Activated CD8-positive, alpha-beta memory T cell treated with anti-CD3 and anti-CD28 coated beads for 24 hours (primary cell): ENCODE data around the gene NME4.
"Not testable (repeated sequence)": the region's sequence is repeated elsewhere in the genome, so short reads cannot be mapped to it uniquely, and the experiment has no call there.

Source experiments
- DNase-seq: peaks from one replicate; pipeline ENCODE4 v3.0.0-alpha.2; 2020

Gene NME4

DNA sequence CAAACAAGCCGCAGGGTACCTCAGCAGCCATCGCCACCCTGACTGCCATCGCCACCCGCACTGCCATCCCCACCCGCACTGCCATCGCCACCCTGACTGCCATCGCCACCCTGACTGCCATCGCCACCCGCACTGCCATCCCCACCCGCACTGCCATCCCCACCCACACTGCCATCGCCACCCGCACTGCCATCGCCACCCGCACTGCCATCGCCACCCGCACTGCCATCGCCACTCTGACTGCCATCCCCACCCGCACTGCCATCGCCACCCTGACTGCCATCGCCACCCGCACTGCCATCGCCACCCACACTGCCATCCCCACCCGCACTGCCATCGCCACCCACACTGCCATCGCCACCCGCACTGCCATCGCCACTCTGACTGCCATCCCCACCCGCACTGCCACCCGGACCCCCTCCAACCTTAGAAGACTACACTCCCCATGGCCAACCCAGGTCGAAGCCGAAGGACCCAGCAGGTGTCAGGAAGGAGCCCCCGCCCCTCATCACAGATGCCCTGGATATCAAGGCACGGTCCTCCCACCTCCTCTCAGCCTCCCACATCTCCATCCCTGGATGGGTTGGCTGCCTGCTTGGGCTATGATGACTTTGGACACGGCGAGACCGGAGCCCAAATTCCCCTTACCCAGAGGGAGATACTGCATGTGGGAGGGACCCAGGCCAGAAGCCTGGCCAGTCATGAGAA lies 18.7 kb upstream of the NME4 start:
- DNase-seq, result not testable (repeated sequence)

DNA sequence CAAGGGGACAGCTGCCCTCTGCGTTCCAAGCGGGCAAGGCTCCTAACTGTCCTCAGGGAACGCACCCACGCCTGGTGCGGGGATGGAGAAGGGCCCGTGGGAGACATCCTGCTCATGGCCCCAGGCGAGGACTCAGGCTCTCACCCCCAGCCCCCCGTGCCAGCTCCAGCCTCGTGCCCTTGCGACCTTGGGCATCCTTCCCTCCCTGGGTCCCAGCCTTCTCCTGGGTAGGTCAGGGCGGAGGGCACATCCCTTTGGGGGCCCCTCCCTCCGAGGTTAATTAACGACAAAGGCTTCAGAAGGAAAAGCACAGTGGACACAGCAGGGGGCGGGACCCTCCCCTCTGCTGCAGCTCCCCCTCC lies 18.2 kb upstream of the NME4 start:
- DNase-seq, result no peak

DNA sequence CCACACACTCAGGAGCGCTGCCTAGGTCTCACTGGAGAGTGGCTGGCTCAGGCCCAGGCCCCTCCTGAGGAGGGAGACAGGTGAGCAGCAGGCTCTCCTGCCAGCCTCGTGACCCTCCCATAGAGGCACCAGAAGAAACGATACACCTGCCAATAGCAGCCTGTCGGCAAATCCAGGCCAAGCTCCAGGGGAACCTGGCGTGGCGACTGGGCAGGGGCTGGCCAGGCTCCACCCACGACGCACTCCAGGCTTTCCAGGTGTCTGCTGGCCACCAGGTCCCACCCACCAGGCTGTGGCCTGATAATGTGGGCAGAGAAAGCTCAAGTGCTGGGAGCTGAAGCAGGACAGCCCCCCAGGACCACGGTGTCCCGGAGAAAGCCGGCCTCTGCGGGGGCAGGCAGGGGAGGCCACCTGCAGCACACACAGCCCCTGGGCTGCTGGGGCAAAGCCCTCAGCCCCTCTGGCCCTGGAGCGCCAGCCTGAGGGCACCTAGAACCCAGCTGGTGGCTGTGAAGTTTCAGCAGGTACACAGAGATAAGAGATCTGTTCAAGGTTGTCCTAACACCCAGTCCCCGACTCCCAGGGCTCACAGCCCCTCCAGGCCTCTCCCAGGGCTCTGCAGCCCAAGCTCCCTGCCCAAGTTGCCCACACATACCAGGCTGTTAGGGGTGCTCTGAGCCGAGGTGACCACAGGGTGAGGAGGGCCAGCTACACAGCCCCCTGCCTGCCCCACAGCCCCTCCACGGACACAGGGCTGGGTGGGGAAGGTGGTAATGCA lies 17.6 kb upstream of the NME4 start:
- DNase-seq, result no peak

DNA sequence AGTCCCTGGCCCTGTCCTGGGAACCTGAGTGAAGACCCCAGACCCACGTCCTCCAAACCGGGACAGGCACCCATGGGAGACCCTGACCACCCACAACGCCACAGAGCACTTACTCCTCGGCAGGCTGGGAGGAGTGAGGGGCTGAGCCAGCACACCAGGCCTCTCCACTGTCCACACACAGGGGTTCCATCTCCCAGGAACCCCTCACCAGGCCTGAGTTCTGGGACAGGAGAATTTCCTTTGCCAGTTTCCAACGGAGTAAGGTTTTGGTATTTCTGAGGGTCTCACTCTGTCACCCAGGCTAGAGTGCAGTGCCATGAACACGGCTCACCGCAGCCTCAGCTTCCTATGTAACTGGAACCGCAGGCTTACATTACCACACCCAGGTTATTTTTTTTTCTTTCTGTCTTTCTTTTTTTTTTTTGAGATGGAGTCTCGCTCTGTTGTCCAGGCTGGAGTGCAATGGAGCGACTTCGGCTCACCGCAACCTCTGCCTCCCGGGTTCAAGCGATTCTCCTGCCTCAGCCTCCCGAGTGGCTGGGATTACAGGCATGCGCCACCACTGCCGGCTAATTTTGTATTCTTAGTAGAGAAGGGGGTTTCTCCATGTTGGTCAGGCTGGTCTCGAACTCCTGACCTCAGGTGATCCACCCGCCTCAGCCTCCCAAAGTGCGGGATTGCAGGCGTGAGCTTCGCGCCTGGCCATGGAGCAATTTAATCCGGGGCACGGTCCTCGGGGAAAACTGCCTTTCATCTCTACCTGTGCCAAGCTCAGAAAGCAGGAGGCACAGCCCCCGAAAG lies 16.8 kb upstream of the NME4 start:
- no peak for DNase-seq

DNA sequence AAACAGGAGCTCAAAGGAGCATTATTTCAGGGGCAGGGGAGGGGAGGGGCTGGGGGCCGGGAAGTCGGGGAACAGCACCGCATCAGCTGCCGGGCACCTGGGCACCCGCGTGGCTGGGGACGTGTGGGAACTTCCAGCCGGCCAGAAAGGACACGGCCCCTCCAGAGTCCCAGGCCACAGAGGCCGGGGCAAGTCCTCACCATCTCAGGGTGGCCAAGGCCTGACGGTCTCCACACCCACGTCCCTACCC lies 16.3 kb upstream of the NME4 start:
- no peak for DNase-seq

DNA sequence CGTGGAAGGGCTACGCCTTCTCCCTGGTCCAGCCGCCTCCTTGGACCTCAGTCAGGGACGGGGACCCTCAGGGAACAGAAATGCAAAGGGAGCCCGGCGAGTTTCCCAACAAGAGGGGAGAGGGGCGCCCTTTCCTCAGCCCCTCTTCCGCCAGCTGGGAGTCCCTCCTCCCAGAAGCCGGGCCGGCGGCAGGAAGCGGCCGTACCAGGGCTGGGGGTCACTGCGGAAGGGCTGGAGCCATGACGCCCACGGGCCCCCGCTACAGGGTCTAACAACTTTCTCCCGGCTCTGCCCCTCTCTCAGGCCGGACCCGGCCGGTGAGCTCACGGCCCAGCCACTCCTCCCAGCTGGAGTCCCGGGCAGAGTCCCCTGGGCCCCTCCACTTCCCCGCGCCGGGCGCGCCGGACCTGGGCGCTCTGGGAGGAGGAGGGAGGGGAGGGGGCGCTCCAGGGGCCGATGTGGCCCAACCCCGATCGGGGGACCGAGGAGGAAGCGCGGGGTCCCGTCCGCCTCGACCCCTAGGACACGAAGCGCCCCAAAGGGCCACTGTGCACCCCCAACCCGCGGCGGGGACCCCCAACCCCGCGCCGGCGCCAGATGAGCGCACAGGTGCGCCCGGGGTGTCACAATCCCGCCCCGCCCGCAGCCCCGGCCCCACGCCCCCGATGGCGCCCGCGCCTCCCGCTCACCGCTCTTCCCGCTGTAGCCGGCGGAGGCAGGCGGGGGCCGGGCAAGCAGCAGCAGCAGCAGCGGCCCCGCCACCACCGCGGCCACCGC lies 15.8 kb upstream of the NME4 start:
- DNase-seq, result no peak

DNA sequence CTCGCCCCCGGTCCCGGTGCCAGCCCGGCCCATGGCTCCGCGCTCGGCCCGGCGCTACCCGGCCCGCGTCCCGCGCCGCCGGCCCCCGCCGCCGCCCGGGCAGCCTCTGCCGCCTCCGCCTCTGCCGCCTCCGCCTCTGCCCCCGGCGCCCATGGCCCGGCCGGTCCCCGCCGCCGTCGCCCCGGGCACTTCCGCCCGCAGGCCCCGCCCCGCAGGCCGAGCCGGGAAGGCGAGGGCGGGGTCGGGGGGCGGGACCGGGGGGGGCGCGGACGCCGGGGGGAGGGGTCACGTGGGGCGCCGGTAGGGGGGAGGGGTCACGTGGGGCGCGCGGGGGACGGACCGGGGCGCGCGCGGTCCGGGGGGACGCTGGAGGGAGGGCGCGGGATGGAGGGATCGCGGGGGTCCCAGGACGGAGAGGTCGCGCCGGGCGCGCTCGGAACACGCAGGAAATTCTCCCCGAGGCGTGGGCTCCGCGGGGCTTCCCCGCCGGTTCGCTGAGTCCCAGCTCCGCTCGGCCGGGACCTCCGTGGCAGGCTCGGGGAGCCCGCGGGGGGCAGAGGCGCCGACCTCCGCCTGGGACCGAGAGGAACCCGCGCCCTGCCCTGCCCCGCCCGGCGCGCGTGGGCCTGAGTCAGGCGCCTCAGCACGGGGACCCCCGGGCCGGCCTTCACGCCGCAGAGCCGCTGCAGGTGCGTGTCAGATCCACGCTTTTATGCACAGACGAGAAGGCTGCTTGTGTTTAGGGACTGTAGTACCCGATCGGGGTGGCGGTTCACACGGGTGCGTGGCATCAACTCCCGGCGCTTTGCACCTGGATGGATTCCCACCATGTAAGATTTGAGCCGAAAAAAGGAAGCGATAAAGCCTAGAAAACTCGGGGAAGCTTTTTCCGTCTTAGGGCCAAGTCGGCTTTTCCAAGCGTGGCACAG lies 14.9 kb upstream of the NME4 start, which contains the start of gene PGAP6:
Gene PGAP6, minus strand, starts transcription at position 190 of the 929 bp plus-strand sequence. Its CDS starts 157 bp downstream, at position 33.
- peak; percentile 82 for DNase-seq

DNA sequence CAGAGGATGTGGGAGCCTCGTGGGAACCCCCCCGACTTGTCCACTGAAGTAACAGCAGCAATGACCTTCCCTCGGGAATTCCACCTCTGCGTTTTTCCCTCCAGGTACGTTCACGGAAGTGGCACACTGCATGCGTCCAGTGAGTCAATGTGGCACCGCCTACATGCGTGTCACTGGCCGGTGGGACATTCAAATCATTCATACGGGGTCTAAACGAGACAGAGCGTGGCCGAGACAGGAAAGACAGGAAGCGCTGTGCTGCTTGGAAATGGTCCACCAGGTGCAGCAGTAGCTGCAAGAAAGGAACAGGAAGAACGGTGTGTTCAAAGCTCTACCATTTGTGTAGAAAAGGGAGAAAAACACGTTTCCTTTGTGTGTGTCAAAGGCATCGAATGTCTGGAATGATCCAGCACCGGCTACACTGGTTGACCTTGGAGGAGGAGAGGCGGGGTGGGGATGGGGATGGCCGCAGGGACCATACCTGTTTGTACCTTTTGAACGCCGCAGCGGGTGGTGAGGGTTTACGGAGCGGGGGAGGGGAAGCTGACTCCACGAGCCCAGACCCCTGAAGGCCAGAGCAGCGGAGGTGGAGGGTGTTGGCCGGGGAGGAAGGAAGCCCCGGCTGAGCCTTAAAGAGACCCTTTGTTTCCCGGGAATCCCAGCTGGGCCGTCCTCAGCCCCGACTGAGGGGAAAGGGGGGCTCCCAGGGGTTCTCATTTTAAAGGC lies 13.5 kb upstream of the NME4 start:
- DNase-seq, result peak; percentile 77

DNA sequence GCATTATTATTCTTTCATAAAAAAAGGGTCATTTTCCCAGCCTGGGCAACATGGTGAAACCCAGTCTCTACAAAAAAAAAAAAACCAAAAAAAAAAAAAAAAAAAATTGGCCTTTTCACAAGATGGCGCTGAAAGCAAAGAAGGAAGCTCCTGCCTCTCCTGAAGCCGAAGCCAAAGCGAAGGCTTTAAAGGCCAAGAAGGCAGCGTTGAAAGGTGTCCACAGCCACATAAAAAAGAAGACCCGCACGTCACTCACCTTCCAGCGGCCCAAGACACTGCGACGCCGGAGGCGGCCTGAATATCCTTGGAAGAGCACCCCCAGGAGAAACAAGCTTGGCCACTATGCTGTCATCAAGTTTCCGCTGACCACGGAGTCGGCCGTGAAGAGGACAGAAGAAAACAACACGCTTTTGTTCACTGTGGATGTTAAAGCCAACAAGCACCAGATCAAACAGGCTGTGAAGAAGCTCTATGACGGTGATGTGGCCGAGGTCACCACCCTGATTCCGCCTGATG lies 10.3 kb upstream of the NME4 start:
- DNase-seq, result no peak

DNA sequence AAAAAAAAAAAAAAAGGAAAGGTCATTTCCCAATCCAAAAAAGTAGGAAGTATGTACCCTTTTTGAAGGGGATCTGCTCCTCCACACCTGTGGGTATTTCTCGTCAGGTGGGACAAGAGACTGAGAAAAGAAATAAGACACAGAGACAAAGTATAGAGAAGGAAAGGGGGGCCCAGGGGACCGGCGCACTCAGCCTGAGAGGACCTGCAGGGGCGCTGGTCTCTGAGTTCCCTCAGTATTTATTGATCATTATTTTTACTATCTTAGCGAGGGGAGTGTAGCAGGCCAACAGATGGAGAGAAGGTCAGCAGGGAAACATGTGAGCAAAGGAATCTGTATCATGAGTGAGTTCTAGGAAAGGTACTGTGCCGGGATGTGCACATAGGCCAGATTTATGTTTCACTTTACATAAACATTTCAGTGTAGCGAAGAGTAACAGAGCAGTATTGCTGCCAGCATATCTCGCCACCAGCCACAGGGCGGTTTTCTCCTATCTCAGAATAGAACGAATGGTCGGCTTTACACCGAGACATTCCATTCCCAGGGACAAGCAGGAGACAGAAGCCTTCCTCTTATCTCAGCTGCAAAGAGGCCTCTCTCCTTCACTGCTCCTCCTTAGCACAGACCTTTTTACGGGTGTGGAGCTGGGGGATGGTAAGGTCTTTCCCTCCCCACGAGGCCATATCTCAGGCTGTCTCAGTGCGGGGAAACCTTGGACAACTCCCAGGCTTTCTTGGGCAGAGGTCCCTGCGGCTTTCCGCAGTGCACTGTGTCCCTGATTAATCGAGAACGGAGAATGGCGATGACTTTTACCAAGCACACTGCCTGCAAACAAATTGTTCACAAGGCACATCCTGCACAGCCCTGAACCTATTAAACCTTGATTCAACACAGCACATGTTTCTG lies 9.0 kb upstream of the NME4 start:
- DNase-seq, result not testable (repeated sequence)

DNA sequence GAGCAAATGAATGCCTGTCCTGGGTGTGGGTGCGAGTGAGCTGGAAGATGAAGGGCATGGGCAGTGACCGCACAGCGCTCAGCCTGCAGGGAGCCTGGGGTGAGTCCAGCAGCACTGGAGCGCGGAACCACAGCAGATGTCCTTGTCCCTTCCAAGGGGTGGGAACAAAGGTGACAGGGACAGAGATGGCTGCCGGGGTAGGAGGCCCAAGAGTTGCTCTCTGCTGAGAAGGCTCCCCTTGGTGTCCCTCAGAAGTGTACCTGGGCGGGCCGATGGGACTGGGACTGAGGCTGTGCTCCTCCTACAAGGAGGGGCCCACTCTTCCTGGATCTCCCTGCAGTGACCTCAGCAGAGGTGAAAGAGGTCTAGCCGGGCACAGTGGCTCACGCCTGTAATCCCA lies 7.6 kb upstream of the NME4 start:
- no peak for DNase-seq

DNA sequence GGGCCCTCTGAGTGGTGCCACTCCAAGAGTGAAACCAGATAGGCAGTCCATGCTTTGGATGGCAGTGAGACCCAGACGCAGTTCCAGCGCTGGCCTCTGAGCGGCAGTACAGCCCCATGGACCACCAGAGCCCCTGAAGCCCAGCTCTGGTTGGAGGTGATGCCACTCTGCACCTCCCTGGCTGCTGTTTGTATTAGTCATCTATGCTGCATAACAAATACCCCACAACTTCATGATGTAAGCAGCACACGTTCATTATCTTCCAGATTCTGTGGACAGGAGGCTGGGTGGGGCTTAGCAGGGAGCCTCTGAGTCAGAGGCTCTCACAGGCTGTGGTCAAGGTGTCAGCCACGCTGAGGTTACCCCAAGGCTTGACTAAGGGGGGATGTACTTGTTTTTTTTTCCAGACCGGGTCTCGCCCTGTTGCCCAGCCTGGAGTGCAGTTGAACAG lies 5.1 kb upstream of the NME4 start:
- peak; percentile 93 for DNase-seq

DNA sequence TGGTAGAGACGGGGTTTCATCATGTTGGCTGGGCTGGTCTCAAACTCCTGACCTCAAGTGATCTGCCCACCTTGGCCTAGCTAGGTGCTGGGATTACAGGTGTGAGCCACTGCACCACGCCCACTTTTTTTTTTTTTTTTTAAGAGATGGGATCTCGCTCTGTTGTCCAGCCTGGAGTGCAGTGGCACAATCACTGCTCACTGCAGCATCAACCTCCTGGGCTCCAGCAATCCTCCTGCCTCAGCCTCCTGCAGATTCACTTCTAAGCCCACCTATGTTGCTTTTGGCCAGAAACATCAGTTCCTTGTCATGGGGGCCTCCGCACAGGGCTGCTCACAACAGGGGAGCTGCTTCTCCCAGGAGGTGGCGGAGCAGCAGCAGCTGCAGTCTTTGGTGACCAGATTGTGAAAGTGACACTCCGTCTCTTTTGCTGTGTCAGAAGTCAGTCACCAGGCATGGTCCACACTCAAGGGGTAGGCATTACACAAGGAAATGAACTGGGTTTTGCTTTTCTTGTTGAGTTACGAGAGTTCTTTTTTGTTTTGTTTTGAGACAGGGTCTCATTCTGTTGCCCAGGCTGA lies 4.5 kb upstream of the NME4 start:
- no peak for DNase-seq

DNA sequence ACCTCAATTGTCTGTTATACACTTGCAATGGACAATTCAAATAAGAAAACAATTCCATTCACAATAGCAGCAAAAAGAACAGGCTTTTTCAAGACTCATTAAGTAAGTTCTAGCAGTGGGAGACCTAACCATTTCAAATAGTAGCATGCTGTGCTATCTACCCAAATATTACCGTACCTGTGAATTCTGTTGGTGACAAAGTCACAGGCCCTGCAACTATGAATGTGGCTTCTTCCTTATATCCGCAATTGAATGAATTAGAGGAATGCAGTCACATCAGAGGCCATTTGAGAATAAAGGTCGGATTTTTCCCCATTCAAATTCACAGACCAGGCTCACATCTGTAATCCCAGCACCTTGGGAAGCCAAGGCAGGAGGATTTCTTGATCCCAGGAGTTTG lies 800 bp upstream of the NME4 start:
- no peak for DNase-seq

DNA sequence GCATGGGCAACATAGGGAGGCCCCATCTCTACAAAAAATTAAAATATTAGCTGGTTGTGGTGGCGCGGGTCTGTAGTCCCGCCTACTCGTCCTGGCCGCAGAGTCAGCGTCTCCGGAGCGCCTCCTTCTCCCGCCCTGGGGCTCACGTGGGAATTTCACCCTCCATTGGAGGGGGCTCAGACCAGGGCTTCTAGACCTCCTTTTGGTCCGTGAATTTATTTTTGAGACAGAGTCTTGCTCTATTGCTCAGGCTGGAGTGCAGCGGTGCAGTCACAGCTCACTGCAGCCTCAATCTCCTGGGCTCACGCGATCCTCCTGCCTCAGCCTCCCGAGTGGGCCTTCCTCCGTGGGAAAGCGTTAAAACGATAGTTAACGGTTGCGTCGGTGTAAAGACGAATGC lies 394 bp upstream of the NME4 start:
- no peak for DNase-seq

DNA sequence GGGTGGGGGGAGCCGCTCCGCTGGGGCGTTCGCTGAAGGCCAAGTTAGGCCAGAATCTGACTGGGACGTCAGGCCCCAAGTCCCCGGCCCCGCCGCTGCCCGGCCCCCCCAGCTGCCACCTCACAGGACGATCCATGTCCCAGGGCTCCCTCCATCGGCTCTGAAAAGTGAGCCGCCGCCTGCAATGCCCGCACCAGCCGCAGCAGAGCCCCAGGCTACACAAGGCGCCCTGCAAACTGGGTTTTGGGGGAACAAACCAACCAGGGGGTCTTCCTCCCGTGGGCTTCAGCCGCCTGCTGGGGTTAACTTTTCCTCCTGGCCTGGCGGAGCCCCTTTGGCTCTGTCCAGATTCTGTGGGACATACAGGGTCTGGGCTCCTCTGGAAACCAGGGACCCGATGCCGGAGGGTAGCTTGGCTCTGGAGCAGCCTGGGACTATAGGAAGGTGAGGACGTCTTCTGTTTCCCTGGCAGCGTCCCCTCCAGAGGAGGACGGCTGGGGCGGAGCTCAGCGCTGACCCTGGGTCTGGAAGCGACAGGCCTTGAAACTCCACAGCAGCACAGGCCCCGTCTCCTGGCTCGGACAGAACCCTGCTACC lies 835 bp downstream of the NME4 start:
- no peak for DNase-seq

DNA sequence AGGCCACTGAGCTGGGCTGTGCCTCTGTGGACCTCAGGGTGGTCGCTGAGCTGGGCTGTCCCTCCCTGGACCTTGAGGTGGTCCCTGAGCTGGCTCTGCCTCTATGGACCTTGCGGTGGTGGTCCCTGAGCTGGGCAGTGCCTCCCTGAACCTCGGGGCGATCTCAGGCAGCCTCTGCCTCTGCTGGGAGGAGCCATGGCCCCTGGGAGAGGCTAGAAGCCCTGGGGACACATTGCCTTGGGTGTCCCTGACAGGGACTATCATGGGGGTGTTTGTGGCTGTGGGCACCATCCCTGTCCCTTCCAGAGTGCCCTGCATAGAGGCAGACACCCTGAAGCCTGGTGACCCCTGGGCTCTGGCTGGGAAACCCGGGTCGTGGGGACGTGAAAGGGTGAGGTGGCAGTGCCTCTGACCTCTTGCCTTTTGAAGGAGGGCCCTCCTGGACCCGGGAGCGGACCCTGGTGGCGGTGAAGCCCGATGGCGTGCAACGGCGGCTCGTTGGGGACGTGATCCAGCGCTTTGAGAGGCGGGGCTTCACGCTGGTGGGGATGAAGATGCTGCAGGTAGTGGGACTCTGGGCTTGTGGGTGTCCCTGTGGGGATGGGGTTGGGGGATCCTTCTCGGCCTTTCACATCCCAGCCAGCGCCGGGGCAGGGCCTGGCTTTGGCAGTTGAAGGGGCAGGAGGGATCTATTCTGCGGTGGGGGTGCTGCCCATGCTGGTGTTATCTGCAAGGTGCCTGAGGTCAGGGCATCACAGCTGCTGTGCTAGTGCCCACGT lies 1.8 kb downstream of the NME4 start:
- no peak for DNase-seq

DNA sequence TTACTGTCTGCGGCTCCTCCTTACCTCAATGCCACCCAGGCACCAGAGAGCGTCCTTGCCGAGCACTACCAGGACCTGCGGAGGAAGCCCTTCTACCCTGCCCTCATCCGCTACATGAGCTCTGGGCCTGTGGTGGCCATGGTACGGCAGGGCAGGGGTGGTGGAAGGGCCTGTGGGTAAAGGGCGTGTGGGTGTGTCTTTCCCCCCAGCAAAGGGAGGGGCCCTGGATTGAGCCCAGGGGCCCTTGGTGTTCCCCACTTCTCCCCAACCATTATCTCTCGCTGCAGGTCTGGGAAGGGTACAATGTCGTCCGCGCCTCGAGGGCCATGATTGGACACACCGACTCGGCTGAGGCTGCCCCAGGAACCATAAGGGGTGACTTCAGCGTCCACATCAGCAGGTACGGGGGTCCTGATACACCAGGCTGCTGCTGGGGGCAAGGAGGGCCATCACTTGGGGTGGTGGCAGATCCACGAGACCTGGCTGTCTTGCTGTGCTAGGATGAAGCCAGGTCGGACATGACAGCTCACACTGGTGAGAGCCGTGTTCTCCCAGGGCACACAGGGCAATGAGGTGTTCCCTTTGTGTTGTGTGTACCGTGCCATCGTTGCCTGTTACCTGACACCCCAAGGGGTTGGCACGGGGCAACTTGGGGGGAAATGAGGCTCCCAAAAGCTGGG lies 2.5 kb downstream of the NME4 start:
- DNase-seq, result no peak
